ENCODE data around the gene MSH4.
"Not testable (repeated sequence)": the region's sequence is repeated elsewhere in the genome, so short reads cannot be mapped to it uniquely, and the experiment has no call there.

- TF ChIP-seq TOX (CRISPR knock-in tag; IDR thresholded peaks at IDR 0.05; ENCODE audit: borderline replicate concordance); ZNF8 (CRISPR knock-in tag; IDR thresholded peaks at IDR 0.05); ZFP30 (CRISPR knock-in tag; IDR thresholded peaks at IDR 0.05); ARNTL (CRISPR knock-in tag; IDR thresholded peaks at IDR 0.05; ENCODE audit: borderline replicate concordance, low read depth); OSR1 (CRISPR knock-in tag; IDR thresholded peaks at IDR 0.05); ZNF565 (CRISPR knock-in tag; conservative IDR thresholded peaks at IDR 0.05; ENCODE audit: low read depth); POU6F1 (CRISPR knock-in tag; IDR thresholded peaks at IDR 0.05; ENCODE audit: borderline replicate concordance, low read depth): not testable (repeated sequence)
- TF ChIP-seq, protein P1, sequence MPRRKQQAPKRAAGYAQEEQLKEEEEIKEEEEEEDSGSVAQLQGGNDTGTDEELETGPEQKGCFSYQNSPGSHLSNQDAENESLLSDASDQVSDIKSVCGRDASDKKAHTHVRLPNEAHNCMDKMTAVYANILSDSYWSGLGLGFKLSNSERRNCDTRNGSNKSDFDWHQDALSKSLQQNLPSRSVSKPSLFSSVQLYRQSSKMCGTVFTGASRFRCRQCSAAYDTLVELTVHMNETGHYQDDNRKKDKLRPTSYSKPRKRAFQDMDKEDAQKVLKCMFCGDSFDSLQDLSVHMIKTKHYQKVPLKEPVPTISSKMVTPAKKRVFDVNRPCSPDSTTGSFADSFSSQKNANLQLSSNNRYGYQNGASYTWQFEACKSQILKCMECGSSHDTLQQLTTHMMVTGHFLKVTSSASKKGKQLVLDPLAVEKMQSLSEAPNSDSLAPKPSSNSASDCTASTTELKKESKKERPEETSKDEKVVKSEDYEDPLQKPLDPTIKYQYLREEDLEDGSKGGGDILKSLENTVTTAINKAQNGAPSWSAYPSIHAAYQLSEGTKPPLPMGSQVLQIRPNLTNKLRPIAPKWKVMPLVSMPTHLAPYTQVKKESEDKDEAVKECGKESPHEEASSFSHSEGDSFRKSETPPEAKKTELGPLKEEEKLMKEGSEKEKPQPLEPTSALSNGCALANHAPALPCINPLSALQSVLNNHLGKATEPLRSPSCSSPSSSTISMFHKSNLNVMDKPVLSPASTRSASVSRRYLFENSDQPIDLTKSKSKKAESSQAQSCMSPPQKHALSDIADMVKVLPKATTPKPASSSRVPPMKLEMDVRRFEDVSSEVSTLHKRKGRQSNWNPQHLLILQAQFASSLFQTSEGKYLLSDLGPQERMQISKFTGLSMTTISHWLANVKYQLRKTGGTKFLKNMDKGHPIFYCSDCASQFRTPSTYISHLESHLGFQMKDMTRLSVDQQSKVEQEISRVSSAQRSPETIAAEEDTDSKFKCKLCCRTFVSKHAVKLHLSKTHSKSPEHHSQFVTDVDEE (CRISPR knock-in tag; IDR thresholded peaks at IDR 0.05) = not testable (repeated sequence)
Observed at GRCh38 chr1:75801480-75801879, 4.8 kb downstream of the MSH4 start.
